Astrocyte of the hippocampus (primary cell): Measurements from ENCODE around the gene OR51B4.
"Not testable (repeated sequence)": the region's sequence is repeated elsewhere in the genome, so short reads cannot be mapped to it uniquely, and the experiment has no call there.

ENCODE experiments used
- DNase-seq: peaks from one replicate; pipeline ENCODE4 v3.0.0; 2011; ENCODE audit warnings: low read depth, low spot score

Gene OR51B4, protein sequence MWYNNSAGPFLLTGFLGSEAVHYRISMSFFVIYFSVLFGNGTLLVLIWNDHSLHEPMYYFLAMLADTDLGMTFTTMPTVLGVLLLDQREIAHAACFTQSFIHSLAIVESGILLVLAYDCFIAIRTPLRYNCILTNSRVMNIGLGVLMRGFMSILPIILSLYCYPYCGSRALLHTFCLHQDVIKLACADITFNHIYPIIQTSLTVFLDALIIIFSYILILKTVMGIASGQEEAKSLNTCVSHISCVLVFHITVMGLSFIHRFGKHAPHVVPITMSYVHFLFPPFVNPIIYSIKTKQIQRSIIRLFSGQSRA

DNA sequence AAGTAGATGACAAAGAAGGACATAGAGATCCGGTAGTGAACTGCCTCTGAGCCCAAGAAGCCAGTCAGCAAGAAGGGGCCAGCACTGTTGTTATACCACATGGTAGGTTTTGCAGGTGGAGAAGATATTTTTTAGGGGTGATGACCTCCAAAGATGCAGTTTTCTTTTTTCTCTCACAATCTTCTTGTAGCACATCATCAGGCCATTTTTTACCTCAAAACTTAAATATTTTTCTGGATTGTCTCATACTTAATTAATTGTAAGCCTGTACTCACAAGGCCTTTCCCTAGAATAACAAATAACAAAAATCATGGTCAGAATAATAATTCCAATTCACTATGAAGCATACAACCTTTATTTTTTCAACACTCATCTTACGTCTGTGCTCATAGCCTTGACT, at the start of gene OR51B4:
Gene OR51B4, minus strand, starts transcription at position 101 of the 400 bp plus-strand sequence. Its CDS starts 0 bp downstream, at position 101.
- DNase-seq, result no peak

DNA sequence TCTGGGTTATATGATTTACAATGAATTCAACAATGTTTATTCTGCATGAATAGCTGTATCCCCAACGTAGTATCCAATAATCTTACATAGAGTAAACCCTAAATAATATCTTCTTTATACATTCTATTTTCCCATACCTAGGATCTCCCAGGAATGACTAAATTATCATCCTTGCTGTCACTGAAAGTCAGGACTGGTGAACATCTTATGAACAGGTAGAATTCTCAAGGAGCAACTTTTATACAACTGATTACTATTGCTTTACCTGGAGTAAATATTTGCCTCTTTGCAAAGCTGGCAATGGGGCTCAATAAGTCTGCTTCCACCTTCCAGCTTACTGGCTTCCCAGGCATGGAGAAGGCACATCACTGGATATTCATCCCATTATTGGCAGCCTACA, 49.5 kb upstream of the OR51B4 start, which contains the start of gene OR51B6:
Gene OR51B6, plus strand, starts transcription at position 301 of the 400 bp plus-strand sequence. Its CDS starts 0 bp downstream, at position 301.
- no peak for DNase-seq

DNA sequence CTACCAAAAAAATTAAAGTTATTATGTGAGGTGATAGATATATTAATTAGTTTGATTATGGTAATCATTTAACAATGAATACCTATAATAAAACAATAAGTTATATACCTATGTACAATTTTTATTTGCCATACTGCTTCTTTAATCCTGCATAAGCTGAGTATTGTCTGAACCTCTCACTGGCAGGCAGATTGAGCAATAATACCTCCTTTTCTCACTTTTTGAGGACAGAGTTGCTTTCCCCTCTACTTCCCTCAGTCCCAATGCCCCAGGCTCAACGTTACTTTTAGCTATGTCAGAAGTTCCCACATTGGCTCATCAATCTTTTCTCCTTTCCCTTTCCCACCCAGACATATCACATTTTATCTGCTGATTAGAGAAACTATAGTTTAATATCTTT, 47.8 kb upstream of the OR51B4 start:
- DNase-seq, result no peak

DNA sequence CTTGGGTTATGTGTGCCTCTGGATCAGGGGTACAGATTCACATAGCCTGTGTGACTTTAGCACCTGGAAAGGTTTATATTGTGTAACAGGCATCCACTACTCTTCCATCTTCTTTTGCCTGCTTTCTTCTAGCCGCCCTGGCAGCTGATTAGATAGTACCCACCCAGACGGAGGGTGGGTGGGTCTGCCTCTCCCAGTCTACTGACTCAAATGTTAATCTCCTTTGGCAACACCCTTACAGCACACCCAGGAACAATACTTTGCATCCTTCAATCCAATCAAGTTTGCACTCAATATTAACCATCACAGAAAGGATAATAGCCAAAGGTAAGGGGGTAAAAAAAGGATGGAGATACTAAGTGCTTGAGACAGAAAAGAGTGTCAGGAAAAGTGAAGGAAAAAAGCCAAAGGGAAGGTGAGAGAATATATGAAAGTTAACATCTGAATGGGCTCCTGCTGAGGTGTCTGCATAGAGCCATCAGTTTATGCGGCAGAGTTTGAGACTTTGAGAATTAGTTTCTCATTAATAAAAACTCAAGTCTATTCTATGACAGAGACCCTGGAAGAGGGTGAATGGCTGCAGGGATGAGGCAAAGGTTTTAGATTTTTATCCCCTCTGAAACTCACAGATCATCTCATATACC, 46.9 kb upstream of the OR51B4 start:
- no peak for DNase-seq

DNA sequence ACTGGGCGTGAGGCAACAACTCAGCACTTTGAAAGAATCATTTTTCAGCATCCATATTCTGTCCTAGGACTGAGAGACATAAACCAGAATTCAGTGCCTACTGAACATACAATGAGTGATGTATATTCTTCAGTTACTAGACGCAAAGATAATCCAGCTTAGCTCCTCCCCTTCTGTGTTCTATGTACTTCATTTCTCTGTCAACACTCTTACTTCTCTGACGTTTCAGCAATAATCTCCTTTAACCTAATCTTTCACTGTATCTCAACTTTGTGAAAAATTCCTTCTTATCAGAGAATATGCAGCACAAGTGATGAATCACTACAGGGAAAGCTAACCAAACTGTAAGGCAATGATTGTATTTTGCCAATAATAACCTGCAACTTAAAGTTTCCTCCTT, 44.1 kb upstream of the OR51B4 start:
- DNase-seq, result no peak

DNA sequence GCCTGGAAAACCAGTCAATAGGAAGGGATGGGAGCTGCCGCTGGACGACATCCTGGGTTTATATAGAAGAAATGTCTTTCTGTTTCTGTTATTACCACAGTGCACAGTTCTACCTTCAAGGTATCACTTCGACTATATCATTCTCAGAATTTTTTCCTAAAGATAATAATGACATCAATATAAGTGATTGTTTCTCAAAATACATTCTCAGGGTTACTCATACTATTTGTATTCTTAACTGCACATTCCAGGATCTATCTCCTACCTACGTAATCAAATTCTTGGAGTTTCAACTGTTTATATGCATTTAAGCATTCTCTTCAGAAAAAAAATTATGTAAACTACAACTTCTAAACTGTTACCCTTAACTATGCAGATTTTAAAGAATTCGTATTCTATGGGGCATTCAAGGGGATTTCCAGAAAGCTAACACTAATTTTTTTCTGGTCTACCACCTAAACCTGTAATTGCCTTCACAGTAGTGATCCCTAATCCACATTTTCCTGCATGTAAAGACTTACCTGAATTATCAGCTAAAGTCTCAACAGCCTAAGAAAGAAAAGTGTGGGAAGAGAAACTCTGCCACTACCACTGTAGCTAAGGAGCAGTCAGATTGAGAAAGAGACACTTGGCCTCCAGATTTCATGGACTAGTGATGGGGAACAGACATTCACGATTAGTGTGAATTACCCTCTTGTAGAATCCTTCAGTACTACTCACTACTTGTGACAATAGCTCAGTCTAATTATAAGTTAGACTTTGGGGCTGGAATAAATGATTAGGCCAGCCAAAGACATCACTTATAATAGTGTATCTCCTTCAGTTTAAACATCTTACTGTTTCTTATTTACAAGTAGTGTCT, 42.0 kb upstream of the OR51B4 start, which contains the start of gene OR51B5:
Gene OR51B5, minus strand, starts transcription at position 51 of the 862 bp plus-strand sequence. Its CDS starts 0 bp downstream, at position 51.
- DNase-seq, result no peak

DNA sequence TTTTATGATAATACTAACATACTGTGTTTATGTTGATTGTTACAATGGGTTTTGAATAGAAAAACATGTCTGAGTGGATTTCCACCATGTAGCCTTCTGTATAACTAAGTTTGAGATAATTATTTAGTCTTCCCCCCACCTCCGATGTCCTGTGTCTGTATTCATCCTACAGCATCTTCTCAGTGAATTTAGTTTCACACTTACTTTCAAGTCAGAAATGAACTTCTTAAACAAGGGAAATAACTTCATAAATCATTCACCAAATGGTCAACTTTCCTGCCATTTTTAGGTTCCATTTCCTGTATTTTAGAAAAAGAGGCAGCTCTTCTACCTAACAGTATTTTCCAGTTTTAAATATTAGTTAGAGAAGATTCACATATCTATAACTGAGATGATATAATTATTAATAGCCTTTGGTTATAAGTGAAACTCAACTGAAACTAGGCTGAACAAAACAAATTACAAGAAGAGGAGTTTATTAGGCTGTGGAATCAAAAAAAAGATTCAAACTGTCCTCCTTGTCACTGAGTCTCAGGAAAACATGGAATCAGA, 38.1 kb upstream of the OR51B4 start:
- DNase-seq, result no peak

DNA sequence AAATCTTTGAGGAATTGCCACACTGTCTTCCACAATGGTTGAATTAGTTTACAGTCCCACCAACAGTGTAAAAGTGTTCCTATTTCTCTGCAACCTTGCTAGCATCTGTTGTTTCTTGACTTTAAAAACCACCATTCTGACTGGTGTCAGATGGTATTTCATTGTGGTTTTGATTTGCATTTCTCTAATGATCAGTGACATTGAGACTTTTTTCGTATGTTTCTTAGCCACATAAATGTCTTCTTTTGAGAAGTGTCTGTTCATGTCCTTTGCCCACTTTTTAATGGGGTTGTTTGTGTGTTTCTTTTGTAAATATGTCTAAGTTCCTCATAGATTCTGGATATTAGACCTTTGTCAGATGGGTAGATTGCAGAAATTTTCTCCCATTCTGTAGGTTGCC, 35.5 kb upstream of the OR51B4 start:
- not testable (repeated sequence) for DNase-seq

DNA sequence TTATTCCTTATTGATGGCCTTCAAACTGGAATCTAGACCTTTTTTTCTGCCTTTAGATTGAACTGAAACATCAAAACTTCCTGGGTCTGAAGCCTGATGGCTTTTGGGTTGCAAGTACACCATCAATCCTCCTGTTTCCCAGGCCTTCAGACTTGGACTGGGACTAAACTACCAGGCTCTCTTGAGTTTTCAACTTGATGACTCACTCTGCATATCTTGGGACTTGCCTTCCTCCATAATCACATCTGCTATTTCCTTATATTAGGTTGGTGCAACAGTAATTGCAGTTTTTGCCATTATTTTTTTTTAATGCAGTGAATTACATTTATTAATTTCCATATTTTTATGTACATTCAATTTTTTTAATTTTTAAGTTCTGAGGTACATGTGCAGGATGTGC, 34.6 kb upstream of the OR51B4 start:
- DNase-seq, result no peak

DNA sequence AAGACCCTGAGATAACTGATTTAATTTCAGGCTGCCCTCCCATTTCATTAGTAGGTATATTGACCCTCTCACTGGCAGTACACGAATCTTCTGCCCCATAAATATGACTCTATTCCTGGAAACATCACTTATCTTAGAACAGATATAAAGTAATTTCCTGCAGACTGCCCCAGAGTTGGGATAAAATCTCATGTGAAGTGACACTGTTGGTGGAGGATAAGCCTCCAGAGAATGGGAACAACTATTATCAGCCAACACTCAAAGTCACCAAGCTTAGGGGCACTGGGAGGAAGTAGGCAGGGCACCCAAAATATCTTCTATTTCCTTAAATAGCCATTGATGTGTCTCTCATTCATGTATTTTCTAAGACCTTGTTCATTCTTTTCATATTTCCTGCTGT, 33.4 kb upstream of the OR51B4 start:
- DNase-seq, result no peak

DNA sequence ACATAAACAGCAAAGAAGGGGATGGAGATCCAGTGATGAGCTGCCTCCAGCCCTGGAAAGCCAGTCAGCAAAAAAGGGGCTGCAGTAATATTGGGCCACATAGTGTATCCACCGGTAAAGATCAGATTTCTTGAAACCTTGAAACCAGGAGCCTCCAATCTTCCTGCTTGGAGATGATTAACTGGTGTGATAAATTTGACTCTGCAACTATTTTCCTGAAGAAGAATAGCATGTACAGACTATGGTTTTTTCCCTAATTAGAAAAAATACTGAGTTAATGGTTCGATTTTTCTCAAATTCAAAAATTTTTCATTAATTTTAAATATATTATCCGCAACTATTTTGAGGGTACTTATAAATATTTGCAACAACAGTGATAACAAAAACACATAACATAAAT, 22.5 kb upstream of the OR51B4 start, which contains the start of gene OR51B2:
Gene OR51B2, minus strand, starts transcription at position 101 of the 400 bp plus-strand sequence. Its CDS starts 0 bp downstream, at position 101.
- no peak for DNase-seq

DNA sequence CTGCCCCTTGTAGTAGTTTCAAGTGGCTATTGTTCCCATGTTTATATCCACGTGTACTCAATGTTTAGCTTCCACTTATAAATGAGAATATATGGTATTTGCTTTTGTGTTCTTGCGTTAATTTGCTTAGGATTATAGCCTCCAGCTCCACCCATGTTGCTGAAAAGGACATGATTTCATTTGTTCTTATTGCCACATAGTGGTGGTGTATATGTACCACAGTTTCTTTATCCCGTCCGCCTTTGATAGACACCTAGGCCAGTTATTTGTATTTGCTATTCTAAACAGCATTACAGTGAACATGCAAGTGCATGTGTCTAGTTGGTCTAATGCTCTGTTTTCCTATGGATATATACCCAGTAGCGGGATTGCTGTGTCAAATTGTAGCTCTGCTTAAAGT, 15.5 kb upstream of the OR51B4 start:
- no peak for DNase-seq

DNA sequence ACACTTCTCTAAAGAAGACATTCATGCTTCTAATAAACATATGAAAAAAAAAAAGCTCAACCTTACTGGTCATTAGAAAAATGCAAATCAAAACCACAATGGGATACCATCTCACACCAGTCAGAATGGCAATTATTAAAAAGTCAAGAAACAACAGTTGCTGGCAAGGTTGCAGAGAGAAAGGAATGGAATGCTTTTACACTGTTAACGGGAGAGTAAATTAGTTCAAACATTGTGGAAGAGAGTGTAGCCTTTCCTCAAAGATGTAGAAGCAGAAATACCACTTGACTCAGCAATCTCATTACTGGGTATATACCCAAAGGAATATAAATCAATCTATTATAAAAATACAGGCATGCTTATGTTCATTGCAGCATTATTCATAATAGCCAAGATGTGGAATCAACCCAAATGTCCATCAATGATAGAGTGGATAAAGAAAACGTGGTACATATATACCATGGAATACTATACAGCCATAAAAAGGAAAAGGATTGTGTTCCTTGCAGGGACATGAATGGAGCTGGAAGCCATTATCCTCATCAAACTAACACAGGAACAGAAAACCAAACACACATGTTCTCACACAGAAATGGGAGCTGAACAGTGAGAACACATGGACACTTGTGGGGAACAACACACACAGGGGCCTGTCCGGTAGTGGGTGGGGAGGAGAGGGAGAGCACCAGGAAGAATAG, 11.7 kb upstream of the OR51B4 start:
- not testable (repeated sequence) for DNase-seq

DNA sequence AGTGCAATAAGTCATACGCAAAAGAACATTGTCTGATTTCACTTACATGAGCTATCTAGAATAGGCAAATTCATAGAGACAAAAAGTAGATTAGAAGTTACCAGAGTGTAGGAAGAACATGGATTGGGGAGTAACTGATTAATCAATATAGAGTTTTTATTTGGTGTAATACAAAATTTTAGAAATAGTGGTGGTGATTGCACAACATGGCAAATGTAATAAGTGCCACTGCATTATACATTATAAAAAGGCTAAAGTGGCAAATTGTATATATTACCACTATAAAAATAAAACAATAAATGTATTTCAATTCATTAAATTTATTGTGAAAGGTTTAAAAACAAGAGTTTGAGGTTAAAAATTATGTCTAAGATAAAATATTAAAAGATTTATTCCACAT, 8.7 kb upstream of the OR51B4 start:
- DNase-seq, result no peak

DNA sequence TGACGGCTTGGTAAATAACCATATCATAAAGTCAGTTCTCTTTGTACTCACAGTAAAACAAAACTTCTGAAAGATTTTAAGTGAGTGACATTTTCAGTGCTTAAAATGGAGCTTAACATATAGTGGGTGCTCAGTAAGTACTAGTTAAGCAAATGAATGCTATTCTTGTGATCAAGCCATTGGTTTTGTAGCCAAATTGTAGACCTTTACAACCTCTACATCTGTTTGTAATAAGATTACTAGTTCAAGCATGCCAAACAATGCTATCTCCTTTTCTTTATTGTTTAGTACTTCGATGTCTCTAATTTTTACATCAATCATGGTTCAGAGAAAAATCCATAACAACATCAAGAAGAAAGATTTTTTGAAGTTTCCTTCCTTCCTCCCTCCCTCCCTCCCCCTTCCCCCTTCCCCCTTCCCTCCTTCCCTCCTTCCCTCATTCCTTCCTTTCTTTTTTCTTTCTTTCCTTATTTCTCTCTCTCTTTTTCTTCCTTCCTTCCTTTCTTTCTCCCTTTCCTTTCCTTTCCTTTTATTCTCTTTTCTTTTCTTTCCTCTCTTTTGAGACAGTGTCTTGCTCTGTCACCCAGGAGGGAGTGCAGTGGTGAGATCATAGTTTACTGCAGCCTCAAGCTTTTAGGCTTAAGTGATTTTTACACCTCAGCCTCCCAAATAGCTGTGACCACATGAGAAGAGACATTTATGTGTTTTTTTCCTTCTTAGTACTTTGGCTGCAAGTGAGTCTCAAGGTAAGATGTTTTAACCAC, 5.7 kb upstream of the OR51B4 start:
- DNase-seq, result no peak

DNA sequence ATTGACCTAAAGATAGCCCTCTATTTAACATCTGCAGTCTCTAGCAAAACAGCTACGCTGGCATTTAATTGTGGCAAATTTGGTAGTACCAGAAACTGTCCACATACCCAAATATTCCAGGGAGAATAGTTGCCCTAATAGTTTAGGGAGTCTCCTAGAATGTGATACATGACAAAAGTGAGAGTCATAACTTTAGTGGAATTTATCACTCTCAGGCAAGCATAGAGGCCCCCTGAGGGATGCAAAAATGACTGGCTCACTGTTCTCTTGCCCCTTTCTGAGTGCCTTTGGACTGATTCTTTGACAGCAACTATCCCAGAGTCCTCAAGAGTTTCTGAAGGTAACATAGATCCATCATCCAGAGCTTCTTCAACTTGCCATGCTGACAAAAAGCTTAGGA, 2.3 kb upstream of the OR51B4 start:
- DNase-seq, result no peak

DNA sequence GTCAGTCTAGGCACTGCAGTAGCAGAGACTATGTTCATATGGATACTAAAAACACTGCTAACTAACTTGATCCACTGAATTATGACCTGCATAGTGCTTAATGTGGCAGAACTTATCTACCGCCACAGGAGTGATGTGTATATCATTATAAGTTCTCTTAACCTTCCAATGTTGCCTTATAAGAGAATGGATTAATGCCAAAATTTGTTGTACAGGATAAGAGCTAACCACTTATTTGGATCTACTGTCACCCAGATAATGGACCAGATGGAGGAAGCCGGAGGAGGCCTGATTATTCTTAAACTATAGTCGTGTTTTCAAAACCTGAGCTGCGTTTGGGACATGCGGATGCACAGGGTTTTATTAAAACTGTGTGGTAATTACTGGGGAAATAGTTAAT, 1.9 kb upstream of the OR51B4 start:
- DNase-seq, result no peak

DNA sequence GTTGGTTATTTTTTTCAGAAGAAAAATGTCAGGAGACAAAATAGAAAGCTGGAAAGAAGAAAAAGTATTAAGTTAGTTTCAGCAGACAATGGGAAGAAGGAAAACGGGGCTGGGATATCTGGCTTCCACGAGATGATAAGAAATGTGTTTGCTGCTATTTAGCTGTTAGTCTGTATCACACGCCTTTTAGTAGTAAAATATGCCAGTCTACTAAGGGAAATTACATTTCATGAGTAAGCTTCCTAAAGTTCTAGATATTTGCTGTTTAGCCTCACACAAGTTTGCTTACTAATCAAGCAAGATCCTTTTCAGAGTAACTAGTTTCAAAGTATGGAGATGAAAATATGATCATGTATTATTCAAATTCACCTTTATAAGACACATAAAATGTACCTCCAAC, 1.5 kb downstream of the OR51B4 start:
- DNase-seq, result no peak

DNA sequence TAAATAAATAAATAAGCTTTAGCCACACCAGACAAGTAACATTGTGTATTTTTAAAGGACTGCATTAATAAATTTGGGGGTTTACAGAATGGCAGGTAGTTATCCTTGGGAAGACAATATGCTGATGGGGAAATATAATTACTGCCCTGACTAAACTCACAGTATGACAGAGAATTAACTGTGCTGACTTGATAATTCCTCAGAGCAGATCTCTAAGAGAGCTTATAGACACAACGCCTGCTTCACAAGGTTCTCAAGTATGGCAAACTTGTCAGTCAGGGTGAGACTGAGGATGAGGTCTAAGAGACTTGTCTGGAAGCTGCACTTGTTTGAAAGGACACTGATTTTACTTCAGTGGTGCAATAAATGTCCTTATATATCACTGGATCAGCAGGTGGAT, 3.3 kb downstream of the OR51B4 start:
- no peak for DNase-seq

DNA sequence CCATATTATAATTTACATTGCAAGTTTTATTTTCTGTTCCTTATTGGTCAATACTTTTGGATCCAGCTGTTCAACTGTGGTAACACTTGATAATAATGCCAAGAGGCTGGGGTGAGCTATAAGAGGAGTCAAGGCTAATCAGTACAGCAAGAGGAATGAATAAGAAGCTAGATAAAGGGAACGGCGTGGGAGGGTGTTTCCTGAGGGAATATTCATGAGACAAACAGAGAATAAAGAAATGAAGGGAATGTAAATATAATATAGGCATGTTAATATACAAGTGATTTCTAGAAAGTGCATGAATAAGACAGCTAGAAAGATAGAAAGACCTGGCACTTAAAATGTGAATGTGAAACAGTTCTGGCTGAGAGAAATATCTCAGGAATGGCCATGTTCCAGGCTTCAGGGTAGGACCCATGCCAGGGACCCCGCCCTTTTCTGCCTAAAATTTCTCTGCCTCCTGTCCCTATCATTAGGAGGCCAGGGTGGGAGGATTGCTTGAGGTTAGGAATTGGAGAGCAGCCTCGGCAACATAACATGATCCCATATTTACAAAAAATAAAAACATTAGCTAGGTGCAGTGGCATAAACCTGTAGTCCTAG, 3.9 kb downstream of the OR51B4 start:
- DNase-seq, result no peak
